OCI-LY7 (cell line): Measurements from ENCODE around the gene FADS6.

Source experiments
- EZH2phosphoT487 ChIP-seq: fragments of 200-600 bp; sonication (generic); IDR thresholded peaks from 2 replicates; pipeline ENCODE4 v1.6.1; 2018; ENCODE audit warnings: low read depth, borderline replicate concordance, mild to moderate bottlenecking, mixed run types, antibody characterized with exemption, low read length, moderate library complexity, mixed read lengths
- TF ChIP-seq, protein P1 (sequence below): fragments of 200-600 bp; sonication (generic); conservative IDR thresholded peaks from 2 replicates; pipeline ENCODE4 v1.5.1; 2014; ENCODE audit warnings: mild to moderate bottlenecking, antibody characterized with exemption, low read length, moderate library complexity, mixed read lengths

DNA sequence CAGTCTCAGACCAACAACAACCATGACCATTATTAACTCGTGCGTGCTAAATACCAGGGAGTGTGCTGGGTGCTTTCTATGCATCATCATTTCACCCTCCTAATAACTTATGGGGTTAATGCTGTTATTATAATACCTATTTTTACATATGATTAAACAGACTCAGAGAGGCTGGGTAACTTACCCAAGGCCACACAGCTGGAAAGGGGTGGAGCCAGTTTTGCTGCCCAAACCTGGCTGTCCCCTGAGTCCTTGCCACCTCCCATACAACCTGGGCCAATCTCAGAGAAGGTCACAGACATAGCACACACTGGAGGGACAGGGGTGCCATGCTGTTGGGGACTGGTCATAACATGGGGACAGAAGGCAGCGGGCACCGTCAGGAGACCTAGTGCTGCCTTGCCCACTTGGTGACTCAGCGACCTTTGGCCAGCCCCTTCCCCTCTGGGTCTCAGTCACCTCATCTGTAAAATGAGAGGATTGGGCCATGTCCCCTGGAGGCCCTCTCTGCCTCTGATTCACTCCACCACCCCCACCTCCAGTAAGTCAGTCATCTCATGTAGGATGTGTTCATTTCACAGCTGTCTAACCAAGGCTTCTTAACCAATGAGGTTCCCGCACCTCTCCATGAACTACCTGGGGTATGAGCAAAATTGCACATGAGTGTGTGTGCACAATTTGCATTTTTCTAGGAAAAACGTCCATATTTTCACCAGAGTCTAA lies 11.4 kb upstream of the FADS6 start:
- TF ChIP-seq, protein P1, sequence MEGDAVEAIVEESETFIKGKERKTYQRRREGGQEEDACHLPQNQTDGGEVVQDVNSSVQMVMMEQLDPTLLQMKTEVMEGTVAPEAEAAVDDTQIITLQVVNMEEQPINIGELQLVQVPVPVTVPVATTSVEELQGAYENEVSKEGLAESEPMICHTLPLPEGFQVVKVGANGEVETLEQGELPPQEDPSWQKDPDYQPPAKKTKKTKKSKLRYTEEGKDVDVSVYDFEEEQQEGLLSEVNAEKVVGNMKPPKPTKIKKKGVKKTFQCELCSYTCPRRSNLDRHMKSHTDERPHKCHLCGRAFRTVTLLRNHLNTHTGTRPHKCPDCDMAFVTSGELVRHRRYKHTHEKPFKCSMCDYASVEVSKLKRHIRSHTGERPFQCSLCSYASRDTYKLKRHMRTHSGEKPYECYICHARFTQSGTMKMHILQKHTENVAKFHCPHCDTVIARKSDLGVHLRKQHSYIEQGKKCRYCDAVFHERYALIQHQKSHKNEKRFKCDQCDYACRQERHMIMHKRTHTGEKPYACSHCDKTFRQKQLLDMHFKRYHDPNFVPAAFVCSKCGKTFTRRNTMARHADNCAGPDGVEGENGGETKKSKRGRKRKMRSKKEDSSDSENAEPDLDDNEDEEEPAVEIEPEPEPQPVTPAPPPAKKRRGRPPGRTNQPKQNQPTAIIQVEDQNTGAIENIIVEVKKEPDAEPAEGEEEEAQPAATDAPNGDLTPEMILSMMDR = no peak
- TF ChIP-seq EZH2phosphoT487 = no peak
